Medulla oblongata (tissue), 1 donor: ENCODE data around the gene IGF2.
A peak's percentile ranks its signal among the peaks of the same experiment; 100 is the strongest.
"Not testable (repeated sequence)": the region's sequence is repeated elsewhere in the genome, so short reads cannot be mapped to it uniquely, and the experiment has no call there.

Source experiments
- DNase-seq: peaks from one replicate; pipeline ENCODE4 v3.0.0-alpha.2; 2015; ENCODE audit errors: extremely low spot score

Gene IGF2, protein sequence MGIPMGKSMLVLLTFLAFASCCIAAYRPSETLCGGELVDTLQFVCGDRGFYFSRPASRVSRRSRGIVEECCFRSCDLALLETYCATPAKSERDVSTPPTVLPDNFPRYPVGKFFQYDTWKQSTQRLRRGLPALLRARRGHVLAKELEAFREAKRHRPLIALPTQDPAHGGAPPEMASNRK

DNA sequence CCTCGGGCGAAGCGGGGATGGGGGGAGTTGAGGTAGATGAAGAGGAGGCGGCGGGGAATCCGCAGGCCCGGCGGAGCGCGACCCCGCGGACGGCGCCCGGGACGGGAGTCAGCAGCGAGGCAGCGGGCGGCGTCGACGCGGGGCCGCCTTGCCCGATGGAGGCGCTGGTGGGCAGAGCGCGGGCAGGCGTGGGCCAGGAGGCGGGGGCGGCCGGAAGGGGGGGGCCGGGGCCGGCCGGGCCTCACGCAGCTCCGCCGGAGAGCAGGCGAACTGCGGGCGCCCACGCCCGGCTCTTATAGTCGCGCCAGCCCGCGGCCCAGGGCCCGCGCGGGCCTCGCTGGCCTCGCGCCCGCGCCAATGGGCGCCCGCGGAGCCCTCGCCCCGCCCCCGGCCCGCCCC is at the start of gene IGF2:
IGF2 (minus strand) TSS at position 267 of the 399 bp plus-strand sequence. CDS start 3,866 bp downstream, outside the sequence.
- no peak for DNase-seq

DNA sequence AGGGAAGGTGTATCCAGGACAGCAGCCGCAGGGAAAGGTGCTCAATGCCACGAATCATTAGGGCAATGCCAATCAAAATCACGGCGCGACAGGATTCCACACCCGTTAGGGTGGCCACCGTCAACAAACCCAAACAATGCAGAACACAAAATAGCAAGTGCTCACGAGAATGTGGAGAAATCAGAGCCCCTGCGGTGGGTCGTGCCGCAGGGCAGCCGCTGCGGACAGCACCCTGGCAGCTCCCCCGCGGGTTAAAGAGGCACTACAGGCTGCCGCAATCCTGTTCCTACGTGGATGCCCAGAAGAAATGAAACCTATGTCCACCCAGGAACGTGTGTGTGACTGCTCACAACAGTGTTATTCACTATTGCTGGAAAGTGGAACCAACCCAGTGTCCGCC is 49.6 kb upstream of the IGF2 start:
- DNase-seq, result no peak

DNA sequence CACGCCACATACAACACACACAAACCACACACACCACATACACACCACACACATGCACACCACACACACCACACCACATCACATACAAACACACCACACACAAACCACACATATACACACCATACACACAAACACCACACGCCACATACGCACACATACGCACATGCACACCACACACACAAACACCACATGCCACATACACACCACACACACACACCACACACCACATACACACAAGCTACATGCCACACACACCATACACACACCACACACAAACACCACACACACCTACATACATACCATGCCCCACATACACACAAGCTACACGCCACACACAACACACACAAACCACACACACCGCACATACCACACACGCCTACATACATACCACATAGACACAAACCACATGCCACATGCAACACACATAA is 48.1 kb upstream of the IGF2 start:
- DNase-seq, result no peak

DNA sequence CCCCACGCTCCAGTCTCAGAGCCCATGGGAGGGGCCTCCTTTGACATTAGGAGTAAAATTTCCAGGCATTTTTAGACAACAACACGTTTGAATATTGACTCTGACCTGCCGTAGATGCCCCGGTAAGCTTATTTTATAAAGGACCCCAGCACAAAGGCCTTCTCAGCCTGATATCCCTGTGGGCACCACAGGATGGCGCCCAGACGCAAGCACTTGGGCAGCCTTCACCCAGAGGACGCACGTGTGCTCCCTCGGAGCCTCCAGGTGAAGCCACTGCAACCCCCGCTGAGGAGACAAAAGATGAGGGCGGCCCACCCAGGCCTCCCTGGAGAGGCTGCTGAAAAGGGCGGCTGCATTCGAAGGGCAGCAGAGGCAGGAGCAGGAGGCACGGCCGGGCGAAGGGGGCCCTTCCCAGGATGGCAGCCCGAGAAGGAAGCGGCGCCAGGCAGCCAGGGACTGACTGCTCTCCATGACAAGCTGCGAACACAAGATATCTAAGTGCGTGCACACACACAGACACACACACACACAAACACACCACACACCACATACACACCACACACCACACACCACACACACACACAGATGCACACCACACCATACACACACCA is 47.6 kb upstream of the IGF2 start:
- peak; percentile 37 for DNase-seq

GRCh38 chr11:2185324-2186085 is 46.3 kb upstream of the IGF2 start:
- no peak for DNase-seq

- no peak for DNase-seq
These were observed 43.7 kb upstream of the IGF2 start for GRCh38 chr11:2182692-2183474.

- DNase-seq, result no peak
These were observed 42.9 kb upstream of the IGF2 start for GRCh38 chr11:2182075-2182474.

GRCh38 chr11:2180789-2181370 is 41.7 kb upstream of the IGF2 start:
- no peak for DNase-seq

GRCh38 chr11:2180347-2180746 is 41.2 kb upstream of the IGF2 start:
- DNase-seq, result no peak

- DNase-seq, result no peak
These were observed 40.3 kb upstream of the IGF2 start for GRCh38 chr11:2179516-2179915.

GRCh38 chr11:2178906-2179494 is 39.8 kb upstream of the IGF2 start:
- DNase-seq, result no peak

DNA sequence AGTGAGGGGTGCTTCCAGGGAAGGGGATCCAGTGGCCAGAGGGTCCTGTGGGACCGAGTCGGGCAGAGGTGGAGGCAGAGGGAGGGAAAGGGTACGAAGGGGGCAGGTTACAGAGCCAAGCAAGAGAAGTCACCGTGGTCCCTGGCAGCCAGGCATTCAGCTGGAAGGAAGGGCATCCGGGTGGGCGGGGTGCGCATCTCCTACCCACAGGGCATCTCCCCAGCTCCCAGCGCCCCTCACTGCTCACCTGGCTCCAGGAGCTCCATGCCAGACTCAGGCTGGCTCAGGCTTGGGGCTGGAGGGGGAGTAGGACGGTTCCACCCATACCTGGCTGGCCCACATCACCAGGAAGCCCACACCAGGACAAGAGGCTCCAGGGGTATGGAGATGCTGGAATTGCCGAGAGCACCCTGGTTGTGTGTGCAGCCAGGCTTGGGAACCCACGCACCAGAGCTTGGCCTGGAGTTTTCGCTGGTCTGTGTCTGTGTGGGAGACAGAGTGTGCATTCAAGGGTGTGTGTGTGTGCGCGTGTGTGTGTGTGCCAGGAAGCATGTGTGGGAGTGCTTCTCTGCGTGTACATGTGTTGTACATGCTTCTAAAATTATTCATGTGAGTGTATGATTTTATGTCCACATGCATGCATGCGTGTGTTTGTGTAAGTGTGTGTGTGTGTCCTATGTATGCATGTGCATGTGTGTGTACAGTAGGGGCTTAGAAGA is 39.0 kb upstream of the IGF2 start:
- DNase-seq, result not testable (repeated sequence)

DNA sequence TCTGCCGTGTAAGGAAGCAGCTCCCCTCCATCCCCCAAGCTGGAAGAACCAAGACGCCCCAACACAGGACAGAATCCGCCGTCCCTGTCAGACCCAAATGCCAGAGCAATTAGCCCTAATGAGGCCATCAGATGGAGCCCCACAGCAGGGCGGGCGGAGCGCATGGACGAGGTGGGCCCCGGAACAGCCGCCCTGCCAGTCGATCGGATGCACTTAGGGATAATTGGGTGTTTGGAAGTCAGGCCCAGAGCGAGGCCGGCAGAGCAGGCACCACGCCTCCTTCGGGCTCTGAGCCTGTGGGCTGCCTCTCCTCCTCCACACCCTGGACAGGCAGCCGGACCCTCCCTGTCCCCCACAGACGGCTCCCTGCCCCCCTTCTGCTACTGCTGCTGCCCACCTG is 37.9 kb upstream of the IGF2 start:
- DNase-seq, result no peak

- no peak for DNase-seq
These were observed 37.3 kb upstream of the IGF2 start for GRCh38 chr11:2176389-2176900.

DNA sequence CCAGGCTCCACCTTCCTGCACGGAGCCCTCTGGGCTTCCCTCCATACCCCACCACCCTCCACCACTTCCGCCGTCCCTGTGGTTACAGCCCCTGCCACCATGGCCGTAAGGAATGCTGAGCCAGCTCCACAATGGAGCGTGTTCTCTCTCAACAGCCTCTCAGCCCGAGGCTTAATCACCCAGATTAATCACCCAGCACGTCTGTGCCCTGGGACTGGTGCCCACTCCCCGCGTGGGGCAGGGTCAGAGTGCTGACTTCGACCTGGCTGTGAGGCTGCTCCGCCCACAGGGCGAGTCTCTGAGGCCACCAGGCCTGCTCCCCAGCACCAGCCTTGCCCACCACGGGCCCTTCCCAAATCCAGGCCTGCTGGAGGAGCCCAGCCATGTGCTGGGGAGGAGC is 36.5 kb upstream of the IGF2 start:
- DNase-seq, result no peak

DNA sequence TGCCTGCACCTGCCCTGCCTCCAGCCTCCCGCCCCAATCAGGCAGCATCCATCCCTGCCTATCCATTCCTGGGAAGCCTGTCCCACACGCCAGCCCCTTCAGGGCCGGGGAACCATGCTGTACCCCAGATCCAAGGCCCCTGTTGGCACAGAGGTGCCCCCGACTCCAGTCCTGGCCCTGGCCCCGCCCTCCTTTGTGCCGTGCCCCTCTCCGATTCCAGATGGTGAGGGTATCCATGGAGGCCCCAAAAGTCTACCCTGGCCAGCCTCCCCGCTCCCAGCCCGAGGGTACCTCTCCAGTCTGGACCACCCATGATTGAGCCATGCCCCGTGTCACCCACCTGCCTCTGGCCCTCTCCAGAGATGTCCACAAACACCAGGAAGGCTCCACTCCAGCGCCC is 35.2 kb upstream of the IGF2 start:
- no peak for DNase-seq

GRCh38 chr11:2173761-2174160 is 34.6 kb upstream of the IGF2 start:
- no peak for DNase-seq

DNA sequence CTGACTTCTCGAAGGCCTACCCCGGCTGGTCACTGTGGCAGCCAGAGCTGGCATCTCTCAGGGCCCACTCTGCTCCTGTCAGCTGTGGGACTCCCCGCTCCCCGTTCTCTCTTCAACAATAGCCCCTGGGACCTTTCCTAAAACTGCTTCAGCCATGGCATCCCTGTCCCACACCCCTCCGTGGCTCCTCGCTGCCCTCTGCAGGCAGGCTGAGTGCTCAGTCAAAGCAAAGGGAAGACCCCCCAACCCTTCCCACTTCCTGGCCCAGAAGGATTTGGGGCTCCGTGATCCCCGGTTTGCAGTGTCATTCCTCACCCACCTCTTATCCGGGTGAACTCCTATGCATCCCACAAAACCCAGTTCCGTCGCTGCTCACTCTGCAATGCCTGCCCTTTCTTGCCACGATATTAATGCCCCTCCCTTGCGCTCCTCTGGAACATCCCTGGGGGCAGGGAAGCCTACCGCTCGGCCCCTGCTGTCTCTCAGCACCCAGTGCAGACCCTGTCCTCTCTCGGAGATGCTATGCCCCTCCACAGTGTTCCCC is 34.0 kb upstream of the IGF2 start:
- DNase-seq, result no peak

DNA sequence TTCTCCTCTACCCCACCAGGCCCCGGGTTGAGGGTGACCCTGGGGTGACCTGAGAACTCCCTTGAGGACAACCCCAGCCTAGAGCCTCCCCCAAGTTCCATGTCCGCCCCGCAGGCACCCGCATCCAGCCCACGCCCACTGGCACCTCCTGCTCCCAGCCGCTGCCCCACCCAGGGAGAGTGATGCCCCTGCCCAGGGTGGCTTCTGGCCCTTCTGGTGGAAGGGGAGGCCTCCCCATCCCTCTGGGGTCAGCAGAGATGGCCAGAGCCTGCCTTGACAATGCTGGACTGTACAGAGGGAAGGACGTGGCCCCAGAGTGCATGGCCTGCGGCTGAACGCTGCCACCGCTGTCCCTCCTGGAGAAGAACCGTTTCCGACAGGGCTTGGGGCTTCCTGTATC is 33.5 kb upstream of the IGF2 start:
- no peak for DNase-seq

GRCh38 chr11:2171591-2172003 is 32.4 kb upstream of the IGF2 start, which contains the start of gene TH:
TSS of gene TH (minus strand) at chr11:2171815. CDS start at chr11:2171786, 29 bp downstream.
- no peak for DNase-seq
